ENCODE data around the gene DDX56. TPM values are rescaled to one million over a fixed set of nuclear protein-coding genes. Genes with fewer than 3 reads are reported as not detected.

The DDX56 gene
- total and polyA plus RNA-seq, 2 of the 13 experiments (the other 11 are each of a cell fraction or from before 2014, with no cell fraction given), result 82.6 to 120 TPM

- ChIA-PET CTCF (ENCODE audit: low intra/inter-chr PET ratio, low total read pairs) (no interaction called here), POLR2A (no interaction called here)
These were observed 51.4 kb downstream of the DDX56 start for GRCh38 chr7:44522315-44522714.

More at GRCh38 chr7:44522315-44522714, 51.4 kb downstream of the DDX56 start:
- WGBS (ENCODE audit: low lambda C conversion rate), result 91% methylated on average over 3 of the region's 3 CpGs
- BruUV-seq (replicated peaks), result no TSS peak
- in situ Hi-C loops (cut with HindIII; ENCODE audit: extremely low pct_ligation_motif_present, low pct_unique_long_range_greater_than_20kb), result no loop called here
- H3K9ac ChIP-seq (ENCODE audit: insufficient read depth, low read depth, low read length), result no peak overlapping the region
- DNase-seq (ENCODE audit: low spot score) (no peak), FAIRE-seq (no peak), ATAC-seq (no peak)
- H3K27me3 ChIP-seq (ENCODE audit: control insufficient read depth in 1 of 2, insufficient read depth in 2 of 2, low read length in 2 of 2), result no peaks in the 10 kb centered on the region
- intact Hi-C loops (cut with micrococcal nuclease; ENCODE audit: unreplicated experiment), result no loop called here
- no peaks in the 10 kb centered on the region for H3K9me3 ChIP-seq (ENCODE audit: low read length)
- no peak overlapping the region for H3K27ac ChIP-seq (ENCODE audit: extremely low read length, insufficient read depth, low read length)
- no peaks in the 10 kb centered on the region for H3K4me1 ChIP-seq (ENCODE audit: insufficient read depth, low read length)
- no peak overlapping the region for H2AFZ ChIP-seq (ENCODE audit: low read length)
- TF ChIP-seq ZNF644 (CRISPR knock-in tag; IDR thresholded peaks at IDR 0.05; ENCODE audit: low read depth) (no peak), LRRFIP1 (CRISPR knock-in tag; conservative IDR thresholded peaks at IDR 0.05) (no peak), MTF1 (CRISPR knock-in tag; IDR thresholded peaks at IDR 0.05) (no peak), XRCC5 (optimal IDR thresholded peaks at IDR 0.05; ENCODE audit: low read length) (no peak), DR1 (CRISPR knock-in tag; IDR thresholded peaks at IDR 0.05) (no peak), TBP (CRISPR knock-in tag; IDR thresholded peaks at IDR 0.05) (no peak), ZNF30 (CRISPR knock-in tag; IDR thresholded peaks at IDR 0.05) (no peak), NR2C2 (CRISPR knock-in tag; IDR thresholded peaks at IDR 0.05; ENCODE audit: borderline replicate concordance) (no peak), ZNF496 (CRISPR knock-in tag; IDR thresholded peaks at IDR 0.05; ENCODE audit: insufficient replicate concordance) (no peak), GPN1 (CRISPR knock-in tag; IDR thresholded peaks at IDR 0.05; ENCODE audit: borderline replicate concordance) (no peak), CC2D1A (CRISPR knock-in tag; IDR thresholded peaks at IDR 0.05) (no peak), CREM (IDR thresholded peaks at IDR 0.05) (no peak), CREM (CRISPR knock-in tag; IDR thresholded peaks at IDR 0.05) (no peak)
- H3K4me3 ChIP-seq (replicated peaks in 1 of 3; ENCODE audit: insufficient read depth in 1 of 3, low read depth in 2 of 3, low read length in 3 of 3), result no peak overlapping the region
- H3K79me2 ChIP-seq (ENCODE audit: insufficient read depth, low read length), result no peaks in the 10 kb centered on the region
- H3K36me3 ChIP-seq (replicated peaks in 1 of 2; ENCODE audit: control insufficient read depth in 1 of 2, insufficient read depth in 2 of 2, low read length in 2 of 2), result peaks cover 10 to 31% of the 10 kb centered on the region in 2 experiments
- no peak overlapping the region for H3K4me2 ChIP-seq (ENCODE audit: low read depth, low read length)
- H4K20me1 ChIP-seq (ENCODE audit: insufficient read depth, low read length), result no peaks in the 10 kb centered on the region

Measured in HepG2 (cell line).